ENCODE results near the gene USH1G. TPM values are rescaled to one million over a fixed set of nuclear protein-coding genes. Genes with fewer than 3 reads are reported as not detected.

The USH1G gene
- total RNA-seq, 1 donor from 2014 or later: not detected

DNA sequence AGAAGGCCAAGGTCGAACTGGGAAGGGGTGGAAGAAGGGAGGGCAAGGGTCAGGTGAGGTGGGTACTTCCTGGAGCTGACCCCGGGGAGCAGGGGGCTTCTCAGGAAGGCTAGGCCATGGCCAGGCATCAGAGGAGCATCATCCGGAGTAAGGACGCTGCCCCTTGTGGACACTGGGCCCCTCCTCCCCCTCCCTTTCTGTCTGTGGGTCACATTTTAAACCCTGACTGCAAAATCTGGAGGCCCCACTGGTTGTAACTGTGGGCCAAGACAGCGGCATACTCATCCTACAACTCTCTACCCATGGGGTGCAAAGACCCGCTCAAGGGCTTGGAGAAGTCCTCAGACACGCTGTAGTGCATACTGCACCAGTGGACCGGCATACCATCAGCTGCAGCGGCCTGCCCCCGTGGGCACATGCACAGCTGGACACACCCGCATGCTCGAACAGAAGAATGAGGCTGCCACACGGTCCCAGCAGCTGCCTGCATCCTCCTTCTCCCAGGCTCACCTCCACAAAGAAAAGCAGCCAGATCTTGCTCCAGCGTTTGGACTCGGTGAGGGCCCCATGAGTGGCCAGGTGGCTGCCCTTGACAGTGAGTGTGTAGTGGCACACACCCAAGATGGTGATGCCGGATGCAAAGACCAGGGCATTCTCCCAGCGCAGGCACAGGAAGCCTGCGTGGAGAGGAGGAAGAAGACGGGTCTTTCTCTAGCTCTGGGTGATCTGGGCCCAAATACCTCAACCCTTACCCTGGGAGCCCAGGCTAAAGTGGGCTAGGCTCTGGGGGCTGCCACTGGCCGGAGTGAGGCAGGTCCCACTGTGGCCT is 30.8 kb downstream of the USH1G start:
- TF ChIP-seq CTCF (conservative IDR thresholded peaks at IDR 0.05; ENCODE audit: low read depth, low read length): peak; percentile 8
- no peak for DNase-seq (ENCODE audit: low read depth)
- no peak overlapping the region for H3K4me3 ChIP-seq (ENCODE audit: low read depth, low read length)

DNA sequence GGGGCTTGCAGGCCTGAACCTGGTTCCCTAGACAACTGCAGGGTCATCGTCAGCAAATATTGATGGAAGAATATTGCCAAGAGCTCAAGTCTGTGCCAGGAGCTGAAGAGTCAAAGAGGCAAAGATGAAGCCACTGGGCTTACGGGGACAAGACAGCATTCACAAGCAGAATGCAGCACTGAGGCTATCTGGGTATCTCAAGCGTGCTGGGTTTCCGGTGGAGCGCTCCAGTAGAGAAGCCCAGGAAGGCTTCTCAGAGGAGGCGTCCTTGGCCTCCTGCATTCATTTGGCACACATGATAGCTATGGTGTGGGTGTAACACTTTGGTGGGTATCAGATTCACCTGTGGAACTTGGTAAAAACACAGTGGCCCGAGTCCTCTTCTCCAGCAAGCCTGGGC is 32.5 kb downstream of the USH1G start:
- no peak for DNase-seq (ENCODE audit: low read depth)
- TF ChIP-seq CTCF (conservative IDR thresholded peaks at IDR 0.05; ENCODE audit: low read depth, low read length): no peak
- H3K4me3 ChIP-seq (ENCODE audit: low read depth, low read length): no peak overlapping the region

DNA sequence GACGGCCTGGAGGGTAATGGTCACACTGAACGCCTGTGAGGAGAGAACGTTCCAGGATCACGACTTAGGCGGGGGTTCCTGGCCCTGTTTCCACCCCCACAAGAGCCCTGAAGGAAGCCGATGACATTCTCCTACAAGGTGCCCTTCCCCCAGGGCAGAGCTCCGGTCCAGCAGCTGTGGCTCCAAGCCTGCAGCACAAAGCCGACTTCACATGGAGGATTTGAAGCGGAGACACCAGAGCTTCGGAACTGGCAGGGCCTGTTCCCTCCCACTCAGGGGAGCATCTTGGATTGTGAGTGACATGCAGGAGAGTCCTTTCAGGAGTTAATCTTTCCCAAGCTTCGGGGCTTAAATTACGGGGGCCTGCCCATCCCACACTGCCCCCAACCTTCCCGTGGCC is 34.6 kb downstream of the USH1G start:
- no peak overlapping the region for H3K4me3 ChIP-seq (ENCODE audit: low read depth, low read length)
- DNase-seq (ENCODE audit: low read depth): no peak
- no peak for TF ChIP-seq CTCF (conservative IDR thresholded peaks at IDR 0.05; ENCODE audit: low read depth, low read length)

DNA sequence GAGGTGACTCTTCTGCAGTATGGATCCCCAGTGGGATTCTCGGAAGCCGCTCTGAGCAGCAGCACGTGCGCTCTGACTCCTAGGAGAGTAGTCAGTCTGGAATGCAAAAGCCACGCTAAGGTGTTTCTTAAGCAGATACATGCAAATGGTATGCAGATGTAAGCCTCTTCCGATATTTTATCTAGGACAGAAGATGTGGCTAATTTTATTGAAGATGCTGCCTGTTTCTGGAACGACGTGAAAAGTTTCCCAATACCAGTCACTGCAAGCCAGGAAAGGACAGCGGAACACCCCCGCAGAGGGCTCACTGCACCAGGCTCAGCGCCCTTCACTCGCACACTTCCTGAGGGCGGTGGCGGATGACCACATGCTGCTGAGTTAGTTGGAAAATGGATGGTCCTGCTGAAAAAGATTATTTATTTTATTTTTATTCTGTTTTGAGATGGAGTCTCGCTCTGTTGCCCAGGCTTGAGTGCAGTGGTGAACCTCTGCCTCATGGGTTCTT is 39.8 kb downstream of the USH1G start:
- DNase-seq (ENCODE audit: low read depth): no peak
- no peak overlapping the region for H3K4me3 ChIP-seq (ENCODE audit: low read depth, low read length)
- no peak for TF ChIP-seq CTCF (conservative IDR thresholded peaks at IDR 0.05; ENCODE audit: low read depth, low read length)

GRCh38 chr17:74882517-74883240 is 40.4 kb downstream of the USH1G start:
- no peak for TF ChIP-seq CTCF (conservative IDR thresholded peaks at IDR 0.05; ENCODE audit: low read depth, low read length)
- H3K4me3 ChIP-seq (ENCODE audit: low read depth, low read length): no peak overlapping the region

DNA sequence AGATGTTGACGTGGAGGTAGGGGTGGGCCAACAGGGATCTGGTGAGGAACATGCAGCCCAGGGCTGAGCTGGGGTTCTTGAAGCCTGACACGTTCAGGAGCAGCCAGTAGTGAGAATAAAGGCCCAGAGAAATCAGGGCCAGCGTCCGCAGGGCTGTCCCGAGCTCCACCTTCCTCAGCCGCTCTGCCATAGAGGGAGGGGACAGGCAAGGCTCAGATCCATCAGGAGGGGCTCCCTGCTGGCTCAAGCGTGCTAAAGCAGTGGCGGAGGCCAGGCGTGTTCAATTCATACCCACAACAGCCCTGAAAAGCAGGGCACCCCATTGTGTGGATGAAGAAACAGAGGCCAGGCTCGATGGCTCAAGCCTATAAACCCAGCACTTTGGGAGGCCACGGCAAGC is 42.0 kb downstream of the USH1G start:
- TF ChIP-seq CTCF (conservative IDR thresholded peaks at IDR 0.05; ENCODE audit: low read depth, low read length): no peak
- no peak overlapping the region for H3K4me3 ChIP-seq (ENCODE audit: low read depth, low read length)
- no peak for DNase-seq (ENCODE audit: low read depth)

More at GRCh38 chr17:74882517-74883240, 40.4 kb downstream of the USH1G start:
- DNase-seq (ENCODE audit: low read depth): no peak
